ENCODE data around the gene ELANE. TPM values are rescaled to one million over a fixed set of nuclear protein-coding genes. Genes with fewer than 3 reads are reported as not detected.

The ELANE gene
- total and polyA plus RNA-seq, 9 of the 15 experiments (the other 6 are each of a cell fraction or from before 2014, with no cell fraction given): not detected

DNA sequence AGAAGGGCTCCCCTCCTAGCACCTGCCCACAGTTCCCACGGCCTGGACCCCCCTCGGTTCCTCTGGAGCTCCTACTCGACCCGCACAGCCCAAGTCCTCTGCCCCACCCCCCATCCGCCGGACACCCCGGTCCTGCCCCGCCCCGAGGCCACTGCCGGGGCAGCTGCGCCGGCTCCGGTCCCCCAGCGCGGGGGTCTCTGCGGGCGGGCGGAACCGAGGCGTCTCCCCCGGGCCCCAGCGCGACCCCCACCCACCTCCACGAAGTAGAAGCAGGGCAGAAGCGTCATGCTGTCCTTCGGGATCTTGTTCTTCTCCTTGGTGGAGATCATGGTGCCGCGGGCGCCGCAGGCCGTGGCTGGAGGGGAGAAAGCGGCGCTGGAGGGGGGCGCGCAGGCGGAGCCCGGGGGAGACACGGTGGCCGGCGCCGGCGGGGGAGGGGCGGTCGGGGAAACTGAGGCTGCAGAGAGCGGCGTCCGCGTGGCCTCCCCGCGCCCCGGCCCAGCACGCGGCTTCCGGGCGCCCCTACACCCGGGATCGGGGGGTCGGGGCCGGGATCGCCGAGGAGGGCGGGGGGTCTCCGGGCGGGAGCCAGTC lies 30.8 kb upstream of the ELANE start (continued):
- TF ChIP-seq, protein P1, sequence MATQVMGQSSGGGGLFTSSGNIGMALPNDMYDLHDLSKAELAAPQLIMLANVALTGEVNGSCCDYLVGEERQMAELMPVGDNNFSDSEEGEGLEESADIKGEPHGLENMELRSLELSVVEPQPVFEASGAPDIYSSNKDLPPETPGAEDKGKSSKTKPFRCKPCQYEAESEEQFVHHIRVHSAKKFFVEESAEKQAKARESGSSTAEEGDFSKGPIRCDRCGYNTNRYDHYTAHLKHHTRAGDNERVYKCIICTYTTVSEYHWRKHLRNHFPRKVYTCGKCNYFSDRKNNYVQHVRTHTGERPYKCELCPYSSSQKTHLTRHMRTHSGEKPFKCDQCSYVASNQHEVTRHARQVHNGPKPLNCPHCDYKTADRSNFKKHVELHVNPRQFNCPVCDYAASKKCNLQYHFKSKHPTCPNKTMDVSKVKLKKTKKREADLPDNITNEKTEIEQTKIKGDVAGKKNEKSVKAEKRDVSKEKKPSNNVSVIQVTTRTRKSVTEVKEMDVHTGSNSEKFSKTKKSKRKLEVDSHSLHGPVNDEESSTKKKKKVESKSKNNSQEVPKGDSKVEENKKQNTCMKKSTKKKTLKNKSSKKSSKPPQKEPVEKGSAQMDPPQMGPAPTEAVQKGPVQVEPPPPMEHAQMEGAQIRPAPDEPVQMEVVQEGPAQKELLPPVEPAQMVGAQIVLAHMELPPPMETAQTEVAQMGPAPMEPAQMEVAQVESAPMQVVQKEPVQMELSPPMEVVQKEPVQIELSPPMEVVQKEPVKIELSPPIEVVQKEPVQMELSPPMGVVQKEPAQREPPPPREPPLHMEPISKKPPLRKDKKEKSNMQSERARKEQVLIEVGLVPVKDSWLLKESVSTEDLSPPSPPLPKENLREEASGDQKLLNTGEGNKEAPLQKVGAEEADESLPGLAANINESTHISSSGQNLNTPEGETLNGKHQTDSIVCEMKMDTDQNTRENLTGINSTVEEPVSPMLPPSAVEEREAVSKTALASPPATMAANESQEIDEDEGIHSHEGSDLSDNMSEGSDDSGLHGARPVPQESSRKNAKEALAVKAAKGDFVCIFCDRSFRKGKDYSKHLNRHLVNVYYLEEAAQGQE (IDR thresholded peaks at IDR 0.05; ENCODE audit: borderline replicate concordance): no peak
- TF ChIP-seq, protein P1 (CRISPR knock-in tag; IDR thresholded peaks at IDR 0.05; ENCODE audit: low read depth): no peak
- TF ChIP-seq FUS (optimal IDR thresholded peaks at IDR 0.05; ENCODE audit: low read depth, low read length) (no peak), TOE1 (IDR thresholded peaks at IDR 0.05; ENCODE audit: borderline replicate concordance) (no peak), TOE1 (CRISPR knock-in tag; IDR thresholded peaks at IDR 0.05; ENCODE audit: borderline replicate concordance, low read depth) (no peak), EHMT2 (IDR thresholded peaks at IDR 0.05) (no peak), TBL1XR1 (IDR thresholded peaks at IDR 0.05; ENCODE audit: low read length in 2 of 2) (no peak), RBM25 (IDR thresholded peaks at IDR 0.05; ENCODE audit: low read depth, low read length, severe bottlenecking) (no peak), NR1H2 (CRISPR knock-in tag; IDR thresholded peaks at IDR 0.05) (no peak), MAFG (tag; conservative IDR thresholded peaks at IDR 0.05) (no peak), TCF7 (IDR thresholded peaks at IDR 0.05; ENCODE audit: borderline replicate concordance) (no peak), GATA2 (CRISPR knock-in tag; IDR thresholded peaks at IDR 0.05) (no peak)
- TF ChIP-seq, protein P2, sequence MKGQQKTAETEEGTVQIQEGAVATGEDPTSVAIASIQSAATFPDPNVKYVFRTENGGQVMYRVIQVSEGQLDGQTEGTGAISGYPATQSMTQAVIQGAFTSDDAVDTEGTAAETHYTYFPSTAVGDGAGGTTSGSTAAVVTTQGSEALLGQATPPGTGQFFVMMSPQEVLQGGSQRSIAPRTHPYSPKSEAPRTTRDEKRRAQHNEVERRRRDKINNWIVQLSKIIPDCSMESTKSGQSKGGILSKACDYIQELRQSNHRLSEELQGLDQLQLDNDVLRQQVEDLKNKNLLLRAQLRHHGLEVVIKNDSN (CRISPR knock-in tag; IDR thresholded peaks at IDR 0.05): no peak
- TF ChIP-seq, protein P3, sequence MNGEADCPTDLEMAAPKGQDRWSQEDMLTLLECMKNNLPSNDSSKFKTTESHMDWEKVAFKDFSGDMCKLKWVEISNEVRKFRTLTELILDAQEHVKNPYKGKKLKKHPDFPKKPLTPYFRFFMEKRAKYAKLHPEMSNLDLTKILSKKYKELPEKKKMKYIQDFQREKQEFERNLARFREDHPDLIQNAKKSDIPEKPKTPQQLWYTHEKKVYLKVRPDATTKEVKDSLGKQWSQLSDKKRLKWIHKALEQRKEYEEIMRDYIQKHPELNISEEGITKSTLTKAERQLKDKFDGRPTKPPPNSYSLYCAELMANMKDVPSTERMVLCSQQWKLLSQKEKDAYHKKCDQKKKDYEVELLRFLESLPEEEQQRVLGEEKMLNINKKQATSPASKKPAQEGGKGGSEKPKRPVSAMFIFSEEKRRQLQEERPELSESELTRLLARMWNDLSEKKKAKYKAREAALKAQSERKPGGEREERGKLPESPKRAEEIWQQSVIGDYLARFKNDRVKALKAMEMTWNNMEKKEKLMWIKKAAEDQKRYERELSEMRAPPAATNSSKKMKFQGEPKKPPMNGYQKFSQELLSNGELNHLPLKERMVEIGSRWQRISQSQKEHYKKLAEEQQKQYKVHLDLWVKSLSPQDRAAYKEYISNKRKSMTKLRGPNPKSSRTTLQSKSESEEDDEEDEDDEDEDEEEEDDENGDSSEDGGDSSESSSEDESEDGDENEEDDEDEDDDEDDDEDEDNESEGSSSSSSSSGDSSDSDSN (IDR thresholded peaks at IDR 0.05; ENCODE audit: borderline replicate concordance in 1 of 2, low read depth in 2 of 2, low read length in 2 of 2): no peak
- TF ChIP-seq, protein P4, sequence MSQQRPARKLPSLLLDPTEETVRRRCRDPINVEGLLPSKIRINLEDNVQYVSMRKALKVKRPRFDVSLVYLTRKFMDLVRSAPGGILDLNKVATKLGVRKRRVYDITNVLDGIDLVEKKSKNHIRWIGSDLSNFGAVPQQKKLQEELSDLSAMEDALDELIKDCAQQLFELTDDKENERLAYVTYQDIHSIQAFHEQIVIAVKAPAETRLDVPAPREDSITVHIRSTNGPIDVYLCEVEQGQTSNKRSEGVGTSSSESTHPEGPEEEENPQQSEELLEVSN (IDR thresholded peaks at IDR 0.05; ENCODE audit: borderline replicate concordance in 1 of 2, extremely low read depth in 1 of 2, insufficient read depth in 1 of 2, insufficient read length in 1 of 2, low read depth in 1 of 2, low read length in 1 of 2, poor library complexity in 1 of 2, severe bottlenecking in 1 of 2): peak in 1 of 2 experiments; percentile 50
